ENCODE results near the gene NOS1AP. TPM values are rescaled to one million over a fixed set of nuclear protein-coding genes. Genes with fewer than 3 reads are reported as not detected.

NOS1AP gene
- total and polyA plus RNA-seq, 2 experiments from 2014 or later = 5.8 to 6.6 TPM

- H3K9me3 Mint-ChIP-seq = no peaks in the 10 kb centered on the region
- TF ChIP-seq, protein P1, sequence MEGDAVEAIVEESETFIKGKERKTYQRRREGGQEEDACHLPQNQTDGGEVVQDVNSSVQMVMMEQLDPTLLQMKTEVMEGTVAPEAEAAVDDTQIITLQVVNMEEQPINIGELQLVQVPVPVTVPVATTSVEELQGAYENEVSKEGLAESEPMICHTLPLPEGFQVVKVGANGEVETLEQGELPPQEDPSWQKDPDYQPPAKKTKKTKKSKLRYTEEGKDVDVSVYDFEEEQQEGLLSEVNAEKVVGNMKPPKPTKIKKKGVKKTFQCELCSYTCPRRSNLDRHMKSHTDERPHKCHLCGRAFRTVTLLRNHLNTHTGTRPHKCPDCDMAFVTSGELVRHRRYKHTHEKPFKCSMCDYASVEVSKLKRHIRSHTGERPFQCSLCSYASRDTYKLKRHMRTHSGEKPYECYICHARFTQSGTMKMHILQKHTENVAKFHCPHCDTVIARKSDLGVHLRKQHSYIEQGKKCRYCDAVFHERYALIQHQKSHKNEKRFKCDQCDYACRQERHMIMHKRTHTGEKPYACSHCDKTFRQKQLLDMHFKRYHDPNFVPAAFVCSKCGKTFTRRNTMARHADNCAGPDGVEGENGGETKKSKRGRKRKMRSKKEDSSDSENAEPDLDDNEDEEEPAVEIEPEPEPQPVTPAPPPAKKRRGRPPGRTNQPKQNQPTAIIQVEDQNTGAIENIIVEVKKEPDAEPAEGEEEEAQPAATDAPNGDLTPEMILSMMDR (conservative IDR thresholded peaks at IDR 0.05; ENCODE audit: low read depth in 2 of 2) = no peak
- TF ChIP-seq POLR2AphosphoS5 (IDR thresholded peaks at IDR 0.05; ENCODE audit: low read depth) (no peak), STAT1 (IDR thresholded peaks at IDR 0.05; ENCODE audit: unreplicated experiment) (no peak), EZH2 (IDR thresholded peaks at IDR 0.05; ENCODE audit: low read depth, unreplicated experiment) (no peak), NANOG (IDR thresholded peaks at IDR 0.05; ENCODE audit: borderline replicate concordance) (no peak), EZH2phosphoT487 (IDR thresholded peaks at IDR 0.05; ENCODE audit: unreplicated experiment) (no peak), ZNF331 (CRISPR knock-in tag; IDR thresholded peaks at IDR 0.05; ENCODE audit: low read depth) (no peak), CREB1 (CRISPR knock-in tag; IDR thresholded peaks at IDR 0.05; ENCODE audit: low read depth) (no peak), JUNB (IDR thresholded peaks at IDR 0.05; ENCODE audit: unreplicated experiment) (no peak), ZNF462 (CRISPR knock-in tag; IDR thresholded peaks at IDR 0.05) (no peak), ZNF114 (CRISPR knock-in tag; IDR thresholded peaks at IDR 0.05) (no peak)
- TF ChIP-seq, protein P2, sequence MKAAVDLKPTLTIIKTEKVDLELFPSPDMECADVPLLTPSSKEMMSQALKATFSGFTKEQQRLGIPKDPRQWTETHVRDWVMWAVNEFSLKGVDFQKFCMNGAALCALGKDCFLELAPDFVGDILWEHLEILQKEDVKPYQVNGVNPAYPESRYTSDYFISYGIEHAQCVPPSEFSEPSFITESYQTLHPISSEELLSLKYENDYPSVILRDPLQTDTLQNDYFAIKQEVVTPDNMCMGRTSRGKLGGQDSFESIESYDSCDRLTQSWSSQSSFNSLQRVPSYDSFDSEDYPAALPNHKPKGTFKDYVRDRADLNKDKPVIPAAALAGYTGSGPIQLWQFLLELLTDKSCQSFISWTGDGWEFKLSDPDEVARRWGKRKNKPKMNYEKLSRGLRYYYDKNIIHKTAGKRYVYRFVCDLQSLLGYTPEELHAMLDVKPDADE (IDR thresholded peaks at IDR 0.05) = no peak
- TF ChIP-seq, protein P3, sequence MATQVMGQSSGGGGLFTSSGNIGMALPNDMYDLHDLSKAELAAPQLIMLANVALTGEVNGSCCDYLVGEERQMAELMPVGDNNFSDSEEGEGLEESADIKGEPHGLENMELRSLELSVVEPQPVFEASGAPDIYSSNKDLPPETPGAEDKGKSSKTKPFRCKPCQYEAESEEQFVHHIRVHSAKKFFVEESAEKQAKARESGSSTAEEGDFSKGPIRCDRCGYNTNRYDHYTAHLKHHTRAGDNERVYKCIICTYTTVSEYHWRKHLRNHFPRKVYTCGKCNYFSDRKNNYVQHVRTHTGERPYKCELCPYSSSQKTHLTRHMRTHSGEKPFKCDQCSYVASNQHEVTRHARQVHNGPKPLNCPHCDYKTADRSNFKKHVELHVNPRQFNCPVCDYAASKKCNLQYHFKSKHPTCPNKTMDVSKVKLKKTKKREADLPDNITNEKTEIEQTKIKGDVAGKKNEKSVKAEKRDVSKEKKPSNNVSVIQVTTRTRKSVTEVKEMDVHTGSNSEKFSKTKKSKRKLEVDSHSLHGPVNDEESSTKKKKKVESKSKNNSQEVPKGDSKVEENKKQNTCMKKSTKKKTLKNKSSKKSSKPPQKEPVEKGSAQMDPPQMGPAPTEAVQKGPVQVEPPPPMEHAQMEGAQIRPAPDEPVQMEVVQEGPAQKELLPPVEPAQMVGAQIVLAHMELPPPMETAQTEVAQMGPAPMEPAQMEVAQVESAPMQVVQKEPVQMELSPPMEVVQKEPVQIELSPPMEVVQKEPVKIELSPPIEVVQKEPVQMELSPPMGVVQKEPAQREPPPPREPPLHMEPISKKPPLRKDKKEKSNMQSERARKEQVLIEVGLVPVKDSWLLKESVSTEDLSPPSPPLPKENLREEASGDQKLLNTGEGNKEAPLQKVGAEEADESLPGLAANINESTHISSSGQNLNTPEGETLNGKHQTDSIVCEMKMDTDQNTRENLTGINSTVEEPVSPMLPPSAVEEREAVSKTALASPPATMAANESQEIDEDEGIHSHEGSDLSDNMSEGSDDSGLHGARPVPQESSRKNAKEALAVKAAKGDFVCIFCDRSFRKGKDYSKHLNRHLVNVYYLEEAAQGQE (IDR thresholded peaks at IDR 0.05; ENCODE audit: unreplicated experiment) = no peak
- ATAC-seq = no peak
- Histone ChIP-seq H3K79me2 (replicated peaks; ENCODE audit: insufficient read depth) (peaks cover 13% of the 10 kb centered on the region; the same call in 1 of the 2 replicates), H3F3A (replicated peaks; ENCODE audit: low read depth) (no peaks in the 10 kb centered on the region), H3K4me1 (ENCODE audit: insufficient read depth) (peaks cover 83% of the 10 kb centered on the region), H3K27me3 (ENCODE audit: insufficient read depth) (peaks cover 13% of the 10 kb centered on the region), H3K4me2 (peak overlapping the region; percentile 15; the same call in 1 of the 2 replicates), H4K20me1 (replicated peaks; ENCODE audit: insufficient read depth) (no peaks in the 10 kb centered on the region), H2AFZ (no peak overlapping the region), H3K4me3 (no peak overlapping the region), H3K27ac (ENCODE audit: low read depth) (no peak overlapping the region), H3K36me3 (ENCODE audit: insufficient read depth) (no peaks in the 10 kb centered on the region), H3K9me2 (ENCODE audit: insufficient read depth) (no peaks in the 10 kb centered on the region)
- H3K4me1 Mint-ChIP-seq = peaks cover 82% of the 10 kb centered on the region
- H3K27me3 Mint-ChIP-seq (ENCODE audit: insufficient read depth, low read depth, poor library complexity) = peaks cover 5% of the 10 kb centered on the region
- H3K36me3 Mint-ChIP-seq (ENCODE audit: low read depth) = no peaks in the 10 kb centered on the region; the same call in 2 of the 3 replicates
- no peak overlapping the region; the same call in 2 of the 3 replicates for H3K4me3 Mint-ChIP-seq
- no peak for DNase-seq (ENCODE audit: low spot score)
- H3K27ac Mint-ChIP-seq = no peak overlapping the region
Measured at GRCh38 chr1:162224267-162224666, 154.8 kb downstream of the NOS1AP start.
